ENCODE results near the gene MMRN2.

Gene MMRN2

GRCh38 chr10:86969421-86970041 is 12.1 kb upstream of the MMRN2 start:
- no peak for DNase-seq

GRCh38 chr10:86968994-86969355 is 11.6 kb upstream of the MMRN2 start:
- DNase-seq: no peak

- no peak for DNase-seq
Measured at GRCh38 chr10:86968271-86968993, 11.0 kb upstream of the MMRN2 start, which contains the start of gene ADIRF. Gene ADIRF (plus strand): TSS chr10:86968482. CDS start chr10:86968545, 63 bp downstream.

- DNase-seq: no peak
Measured at GRCh38 chr10:86967481-86967941, 10.1 kb upstream of the MMRN2 start.

- no peak for DNase-seq
Measured at GRCh38 chr10:86965986-86966654, 8.7 kb upstream of the MMRN2 start.

GRCh38 chr10:86964847-86965190 is 7.4 kb upstream of the MMRN2 start:
- no peak for DNase-seq

- DNase-seq: no peak
Measured at GRCh38 chr10:86964061-86964846, 6.8 kb upstream of the MMRN2 start.

GRCh38 chr10:86963341-86963919 is 6.0 kb upstream of the MMRN2 start:
- no peak for DNase-seq

GRCh38 chr10:86962981-86963310 is 5.5 kb upstream of the MMRN2 start:
- no peak for DNase-seq

GRCh38 chr10:86962136-86962980 is 4.9 kb upstream of the MMRN2 start:
- no peak for DNase-seq

- no peak for DNase-seq
Measured at GRCh38 chr10:86961481-86962091, 4.2 kb upstream of the MMRN2 start.

GRCh38 chr10:86960863-86961434 is 3.5 kb upstream of the MMRN2 start:
- no peak for DNase-seq

- DNase-seq: peak; percentile 62 to 66
Measured at GRCh38 chr10:86960003-86960862, 2.8 kb upstream of the MMRN2 start.

- DNase-seq: no peak
Measured at GRCh38 chr10:86959737-86960002, 2.3 kb upstream of the MMRN2 start.

GRCh38 chr10:86958901-86959736 is 1.7 kb upstream of the MMRN2 start:
- DNase-seq: peak in 1 of 2 experiments; percentile 6

- DNase-seq: no peak
Measured at GRCh38 chr10:86958116-86958900, 893 bp upstream of the MMRN2 start, which contains the start of gene SNCG. Gene SNCG (plus strand): TSS chr10:86958599. CDS start chr10:86958698, 99 bp downstream.

GRCh38 chr10:86956848-86957448 is 467 bp downstream of the MMRN2 start:
- no peak for DNase-seq

GRCh38 chr10:86956195-86956847 is 1.1 kb downstream of the MMRN2 start:
- no peak for DNase-seq

All from AML-193 (cell line).